ENCODE results near the gene RAP1GDS1. TPM values are rescaled to one million over a fixed set of nuclear protein-coding genes. Genes with fewer than 3 reads are reported as not detected.

The RAP1GDS1 gene
- polyA plus RNA-seq (ENCODE audit: insufficient read depth in 1 of 5, insufficient read length in 5 of 5, low replicate concordance in 1 of 5): 10 to 100 TPM; 26.2 to 36.6 (median 35.6) TPM
- long read RNA-seq, donor 1, partial matches to known transcripts: 0 of 7 reads
- long read RNA-seq, donor 1, other reads (novel, unspliced or antisense): 0 of 7 reads
- long read RNA-seq, donor 2, transcript RAP1GDS1-205 (15 exons, 3,681 nt): major isoform, 5 of 10 reads
- long read RNA-seq, donor 2, partial matches to known transcripts: 0 of 10 reads
- long read RNA-seq, donor 2, other reads (novel, unspliced or antisense): 0 of 10 reads
- long read RNA-seq, donor 3, partial matches to known transcripts: 0 of 5 reads
- long read RNA-seq, donor 3, other reads (novel, unspliced or antisense): 0 of 5 reads
- long read RNA-seq, donor 4, partial matches to known transcripts: 5 of 10 reads
- long read RNA-seq, donor 4, other reads (novel, unspliced or antisense): 0 of 10 reads
- long read RNA-seq, donor 5, partial matches to known transcripts: 0 of 6 reads
- long read RNA-seq, donor 5, other reads (novel, unspliced or antisense): 0 of 6 reads
- long read RNA-seq, donor 6, partial matches to known transcripts: 0 of 3 reads
- long read RNA-seq, donor 6, other reads (novel, unspliced or antisense): 0 of 3 reads
- long read RNA-seq, donor 7, partial matches to known transcripts: 0 of 4 reads
- long read RNA-seq, donor 7, other reads (novel, unspliced or antisense): 0 of 4 reads
- long read RNA-seq, donor 8, partial matches to known transcripts: 0 of 2 reads
- long read RNA-seq, donor 8, other reads (novel, unspliced or antisense): 0 of 2 reads

- DNase-seq: peak; percentile 97
These were observed at the start of gene RAP1GDS1 for GRCh38 chr4:98260579-98261404. Gene RAP1GDS1, plus strand, starts transcription at chr4:98261384. Its CDS starts 182 bp downstream, at chr4:98261566.

DNA sequence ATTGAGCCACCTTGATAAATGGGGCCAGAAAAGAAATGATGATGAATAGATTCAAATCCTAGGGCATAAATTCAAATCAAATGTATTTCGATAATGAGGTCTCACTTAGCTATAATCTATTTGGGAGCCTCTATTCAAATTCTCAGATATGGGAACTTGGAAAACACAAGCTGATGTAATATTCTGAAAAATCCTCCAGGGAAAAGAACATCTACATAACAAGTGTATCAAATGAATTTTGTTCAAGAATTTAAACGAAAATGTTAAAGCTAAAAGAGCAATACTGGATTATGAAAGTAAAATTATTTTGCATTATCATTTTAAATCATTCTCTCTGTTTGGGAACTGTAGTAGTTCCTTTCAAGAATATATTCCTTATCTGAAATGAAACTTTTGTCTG is 38.9 kb upstream of the RAP1GDS1 start:
- no peak for DNase-seq

DNA sequence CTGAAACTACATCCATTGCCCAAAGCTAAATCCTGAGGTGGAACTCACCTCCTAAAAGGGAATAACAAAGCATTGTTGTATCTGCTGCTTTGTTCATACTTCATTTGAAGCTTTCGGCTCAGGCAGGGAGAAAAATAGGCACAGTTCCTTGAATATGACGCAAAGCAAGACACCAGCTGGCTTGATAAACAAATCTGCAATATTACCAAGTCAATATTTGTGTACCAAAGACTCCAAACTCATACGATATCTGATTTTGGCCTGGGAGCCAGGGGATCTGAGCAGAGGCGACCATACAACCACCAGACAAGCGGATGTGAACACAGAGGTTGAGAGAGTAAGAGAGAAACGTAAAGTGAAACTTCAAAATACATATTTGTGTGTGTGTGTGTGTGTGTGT is 34.8 kb upstream of the RAP1GDS1 start:
- DNase-seq: no peak

DNA sequence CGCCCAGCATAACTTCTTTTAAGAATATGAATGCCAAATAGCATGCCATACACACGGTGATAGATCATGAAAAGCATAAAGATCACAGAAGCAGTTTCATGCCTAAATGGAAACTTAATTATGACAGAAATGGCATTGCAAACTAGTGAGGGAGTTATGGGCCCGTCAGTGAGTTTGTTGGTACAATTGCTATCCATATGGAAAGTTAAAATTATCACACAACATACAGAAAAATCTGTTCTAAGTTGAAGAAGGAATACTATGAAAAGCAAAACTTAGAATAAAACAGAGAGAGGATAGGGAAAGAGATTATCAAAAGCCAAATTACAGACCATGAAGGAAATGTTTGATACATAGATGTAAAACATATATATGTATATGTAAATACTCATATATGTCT is 30.2 kb upstream of the RAP1GDS1 start:
- no peak for DNase-seq

DNA sequence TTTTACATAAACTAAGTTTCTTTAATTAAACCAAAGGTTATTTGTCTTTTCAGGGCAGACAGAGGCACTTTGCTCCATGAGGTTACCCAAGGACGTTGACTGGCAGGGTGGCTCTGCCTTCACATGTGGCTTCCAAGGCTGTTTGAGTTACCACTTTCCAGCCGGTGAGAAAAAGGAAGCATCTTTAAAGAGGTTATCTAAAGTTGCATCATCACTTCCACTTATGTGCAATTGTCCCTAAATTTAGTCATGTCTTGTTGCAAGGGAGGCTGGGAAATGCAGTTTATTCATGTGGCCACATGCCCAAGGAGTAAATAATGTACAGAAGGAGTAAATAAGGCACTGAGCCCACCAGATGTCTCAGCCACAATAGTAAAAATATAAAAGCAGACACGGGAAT is 29.0 kb upstream of the RAP1GDS1 start:
- no peak for DNase-seq

- DNase-seq: no peak
These were observed 24.0 kb upstream of the RAP1GDS1 start for GRCh38 chr4:98237204-98237603.

DNA sequence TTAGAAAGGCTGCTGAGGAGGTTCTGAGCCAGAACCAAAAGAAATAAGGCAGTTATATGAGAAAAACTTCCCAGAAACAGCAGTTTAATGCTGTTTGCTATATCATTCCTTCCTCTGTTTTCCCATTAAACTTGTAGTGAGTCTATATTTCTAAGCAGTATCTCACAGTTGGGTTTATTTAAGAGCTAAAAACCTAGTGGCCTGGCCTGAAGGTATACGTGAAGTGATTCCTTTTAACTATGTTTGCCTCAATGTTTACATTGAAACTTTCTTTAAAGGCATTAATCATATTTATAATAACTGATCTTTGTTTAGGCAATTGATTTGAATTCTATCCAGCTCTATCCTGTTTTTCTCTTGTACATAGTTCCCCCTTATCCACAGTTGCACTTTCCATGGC is 19.1 kb upstream of the RAP1GDS1 start:
- no peak for DNase-seq

GRCh38 chr4:98242538-98242937 is 18.6 kb upstream of the RAP1GDS1 start:
- no peak for DNase-seq

DNA sequence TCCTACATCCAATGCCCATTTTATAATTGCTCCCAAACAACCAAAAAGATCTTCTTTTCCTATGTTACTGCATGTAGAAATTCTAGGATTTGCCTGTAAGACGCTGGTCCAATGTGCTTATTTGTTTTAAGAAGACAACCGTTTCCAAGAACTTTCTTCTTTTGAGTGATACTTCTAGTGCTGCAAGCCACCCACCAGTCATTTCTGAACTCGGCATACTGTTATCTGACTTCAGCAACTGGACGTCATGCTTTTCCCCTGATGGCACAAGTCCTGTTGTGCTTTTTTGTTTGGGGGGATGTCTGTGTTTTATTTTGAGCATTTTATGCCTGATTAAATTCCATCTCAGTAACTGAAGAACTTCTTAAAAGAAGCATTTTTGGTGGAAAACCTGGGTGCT is 16.0 kb upstream of the RAP1GDS1 start:
- no peak for DNase-seq

GRCh38 chr4:98248934-98249333 is 12.2 kb upstream of the RAP1GDS1 start:
- no peak for DNase-seq

DNA sequence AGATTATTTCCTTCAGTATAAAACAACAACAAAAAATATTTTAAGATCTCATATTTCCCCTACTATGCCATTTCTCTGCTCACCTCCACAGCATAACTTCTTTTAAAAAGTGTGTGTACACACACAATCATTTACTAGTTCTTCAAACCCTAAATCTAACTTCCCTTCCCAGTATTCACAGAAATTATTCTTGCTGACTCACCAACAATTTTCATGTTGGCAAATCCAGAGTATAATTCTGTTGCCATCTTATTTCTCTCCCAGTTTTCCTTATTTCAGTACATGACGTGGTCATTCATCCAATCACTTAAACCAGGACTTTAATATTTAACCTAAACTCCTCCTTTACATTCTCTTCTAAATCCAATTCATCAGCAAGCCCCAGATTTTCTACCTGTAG is 11.4 kb upstream of the RAP1GDS1 start:
- no peak for DNase-seq

DNA sequence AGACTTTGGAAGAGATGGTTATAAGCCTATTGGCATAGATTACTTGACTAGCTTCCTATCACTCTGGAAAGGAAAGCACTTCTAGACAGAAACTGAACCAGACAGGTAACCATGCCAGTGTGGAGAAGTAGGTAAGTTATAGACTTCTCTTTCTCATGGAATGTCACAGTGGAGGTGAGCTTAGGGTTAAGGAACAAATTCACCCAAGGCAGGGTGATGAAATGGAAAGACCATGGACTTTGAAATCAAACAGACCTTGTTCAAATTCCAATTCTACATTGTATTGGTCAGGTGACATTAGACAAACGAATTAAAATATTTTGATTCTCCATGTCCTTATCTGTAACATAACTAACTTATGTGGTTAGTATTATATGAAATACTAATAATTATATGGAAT is 7.7 kb upstream of the RAP1GDS1 start:
- no peak for DNase-seq

- DNase-seq: no peak
These were observed 1.1 kb upstream of the RAP1GDS1 start for GRCh38 chr4:98260047-98260578.

DNA sequence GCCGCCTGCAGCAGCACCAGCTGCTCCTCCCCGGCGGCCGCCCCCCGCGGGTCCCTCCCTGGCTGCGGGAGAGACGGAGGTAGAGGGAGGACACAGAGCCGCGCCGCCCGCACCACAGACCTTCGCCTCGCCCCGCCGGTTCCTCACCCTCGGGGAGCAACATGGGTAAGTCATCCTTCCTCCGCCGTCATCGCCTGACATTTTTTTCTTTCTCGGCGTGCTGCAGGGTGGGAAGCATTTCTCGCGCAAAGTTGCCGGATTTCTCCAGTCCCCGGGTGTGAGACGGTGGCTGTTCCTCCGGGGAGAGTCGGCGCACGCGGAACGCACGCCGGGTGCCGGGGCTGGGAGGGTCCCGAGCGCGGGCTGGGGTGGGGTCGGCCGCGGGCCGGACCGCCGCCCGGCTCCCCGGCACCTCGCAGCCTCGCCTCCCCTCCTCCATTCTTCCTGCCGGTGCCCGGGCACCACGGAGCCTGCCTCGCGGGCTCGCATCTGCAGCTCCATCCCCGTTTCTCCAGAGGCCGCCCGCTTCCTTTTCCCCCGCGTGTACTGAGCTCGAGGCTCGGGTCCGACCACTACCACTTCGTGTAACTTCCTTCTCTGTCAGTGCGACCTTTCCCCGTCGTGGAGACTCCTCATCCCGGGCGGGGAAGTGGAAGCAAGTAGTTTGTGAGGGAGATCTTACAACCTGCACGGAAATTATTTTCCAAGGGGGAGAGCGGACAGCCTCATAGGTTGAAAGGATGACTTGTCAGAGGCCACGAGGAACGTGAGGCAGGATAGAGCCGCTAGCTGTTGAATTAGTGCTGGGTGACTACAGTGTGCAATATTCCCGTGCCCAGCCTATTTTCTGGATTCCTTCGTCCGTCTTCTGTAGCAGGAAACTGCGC is 464 bp downstream of the RAP1GDS1 start:
- DNase-seq: peak; percentile 34 to 40

DNA sequence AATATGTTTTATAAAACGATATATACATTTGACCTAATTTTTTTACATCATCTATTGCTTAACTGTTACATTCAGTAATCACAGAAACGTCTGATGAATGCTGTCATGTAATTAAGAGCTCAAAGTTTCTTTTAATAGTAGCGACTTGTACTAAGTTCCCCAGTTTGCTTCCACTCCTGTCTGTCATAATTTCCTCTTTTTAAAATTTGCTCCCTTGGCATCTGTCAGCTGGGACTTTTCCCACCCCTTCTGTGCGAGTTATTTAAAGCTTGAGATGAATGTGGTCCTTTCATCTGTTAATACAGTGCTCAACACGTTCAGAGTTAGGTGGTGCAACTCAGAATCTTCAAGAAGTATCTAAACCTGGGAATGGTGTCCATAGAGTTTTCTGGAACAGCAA is 1.2 kb downstream of the RAP1GDS1 start:
- DNase-seq: peak; percentile 4

- DNase-seq: no peak
These were observed 6.3 kb downstream of the RAP1GDS1 start for GRCh38 chr4:98267498-98267897.

DNA sequence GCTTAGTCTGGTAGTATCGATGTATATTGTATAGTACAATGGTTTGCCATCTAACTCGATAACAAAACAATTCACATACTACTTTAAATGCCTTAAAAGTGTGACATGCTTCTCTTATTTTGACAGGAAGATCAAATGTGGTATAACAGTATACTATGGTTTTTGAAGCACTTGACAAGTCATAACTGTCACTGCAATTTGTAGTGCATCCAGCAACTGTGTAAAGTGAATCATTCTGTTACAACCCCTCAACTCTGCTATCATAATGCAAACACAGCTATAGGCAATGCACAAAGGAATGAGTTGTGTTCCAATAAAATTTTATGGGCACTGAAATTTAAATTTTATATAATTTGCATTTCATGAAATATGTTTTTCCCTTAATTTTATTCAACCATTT is 14.0 kb downstream of the RAP1GDS1 start:
- DNase-seq: no peak

DNA sequence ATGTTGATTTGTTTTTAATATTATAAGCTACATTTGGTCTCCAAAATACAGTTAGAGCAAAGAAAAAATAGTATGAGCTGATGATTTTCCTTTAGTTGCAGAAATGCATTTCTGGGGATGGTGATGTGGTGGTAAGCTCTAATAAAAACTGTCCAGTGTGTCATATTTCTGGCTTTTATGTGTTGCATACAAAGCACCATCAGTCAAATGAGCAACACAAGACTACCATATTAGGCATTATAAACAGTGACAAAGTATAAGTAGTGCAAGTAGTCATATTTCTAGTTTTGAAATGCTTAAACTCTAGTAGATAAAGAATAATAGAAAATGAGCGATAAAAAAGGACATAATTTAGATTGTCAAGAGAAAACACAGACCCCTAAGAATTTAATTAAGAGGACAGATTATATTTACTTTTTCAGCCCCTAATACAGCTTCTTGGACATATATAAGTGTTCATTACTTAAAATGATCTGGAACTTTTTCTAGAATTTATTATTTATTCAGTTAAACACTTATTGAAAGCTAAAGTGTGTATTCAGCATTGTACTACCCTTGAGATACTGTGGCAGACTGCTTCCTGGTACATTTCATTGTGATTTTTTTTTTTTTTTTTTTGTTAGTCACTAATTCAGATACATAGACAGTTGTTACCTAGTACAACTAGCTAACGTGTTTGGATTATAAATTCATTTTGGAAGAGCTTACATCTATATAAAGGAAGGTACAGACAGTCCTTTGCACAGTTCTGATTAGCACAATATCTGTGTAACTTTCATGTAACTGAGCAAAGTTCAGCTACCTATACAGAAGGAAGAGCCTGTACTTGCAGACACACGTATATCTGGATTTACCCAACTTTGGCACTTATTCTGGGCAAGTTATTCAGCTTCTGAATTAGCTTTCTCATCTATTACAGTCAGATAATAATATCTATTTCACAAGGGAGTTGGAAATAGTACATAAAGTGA is 22.3 kb downstream of the RAP1GDS1 start:
- no peak for DNase-seq

DNA sequence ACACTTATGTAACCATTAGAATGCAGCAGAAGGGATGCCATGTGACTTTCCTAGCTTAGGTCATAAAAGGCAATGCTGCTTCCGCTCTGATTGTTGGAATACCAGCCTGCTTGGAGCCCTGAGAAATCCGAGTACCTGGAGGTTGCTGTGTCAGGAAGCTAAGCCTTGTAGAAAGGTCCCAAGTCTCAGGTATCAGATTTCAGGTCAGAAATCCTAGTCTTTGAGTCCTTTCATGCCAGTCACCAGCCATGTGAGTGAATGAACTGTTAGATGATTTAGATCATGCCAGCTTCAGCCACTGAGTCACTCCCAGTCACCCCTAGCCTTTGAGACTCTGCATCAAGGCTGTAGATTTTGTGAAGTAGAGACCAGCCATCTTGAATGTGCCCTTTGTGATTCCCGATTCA is 23.5 kb downstream of the RAP1GDS1 start:
- no peak for DNase-seq

DNA sequence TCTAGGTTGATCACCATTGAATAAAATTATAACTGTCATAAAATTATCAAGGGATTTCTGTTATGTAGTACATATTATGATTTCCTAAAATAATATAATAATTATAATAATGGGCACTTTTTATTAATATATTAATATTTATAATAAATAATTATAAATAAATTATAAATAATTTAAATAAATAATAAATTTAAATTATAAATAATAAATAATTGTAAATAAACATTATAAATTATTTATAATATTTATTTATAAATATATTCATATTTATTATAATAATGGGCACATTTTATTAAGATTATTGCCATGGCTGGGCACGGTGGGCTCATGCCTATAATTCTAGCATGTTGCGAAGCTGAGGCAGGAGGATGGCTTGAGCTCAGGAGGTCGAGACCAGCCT is 24.5 kb downstream of the RAP1GDS1 start:
- DNase-seq: no peak
